HG03045 (cell line): Measurements from ENCODE around the gene CUL2.

Experiments
- ATAC-seq: cut with Tn5 transposase; IDR thresholded peaks from one replicate; pipeline ENCODE4 v1.9.1; 2021; ENCODE audit warnings: mild to moderate bottlenecking, moderate library complexity; ENCODE audit not compliant: unreplicated experiment

The CUL2 gene

GRCh38 chr10:35090162-35090954, at the start of gene CUL2:
Gene CUL2, minus strand, starts transcription at chr10:35090341. Its CDS starts 19,024 bp downstream, at chr10:35071317.
- peak; percentile 96 for ATAC-seq

GRCh38 chr10:35136263-35136815, 46.2 kb upstream of the CUL2 start:
- ATAC-seq: peak; percentile 37

- no peak for ATAC-seq
Observed at GRCh38 chr10:35135861-35136260, 45.7 kb upstream of the CUL2 start.

GRCh38 chr10:35133586-35133985, 43.4 kb upstream of the CUL2 start:
- ATAC-seq: no peak

GRCh38 chr10:35132727-35133126, 42.6 kb upstream of the CUL2 start:
- ATAC-seq: no peak

GRCh38 chr10:35130663-35131062, 40.5 kb upstream of the CUL2 start:
- ATAC-seq: no peak

- no peak for ATAC-seq
Observed at GRCh38 chr10:35129185-35129674, 39.1 kb upstream of the CUL2 start.

GRCh38 chr10:35127289-35127891, 37.2 kb upstream of the CUL2 start:
- peak; percentile 21 for ATAC-seq

- ATAC-seq: peak; percentile 81
Observed at GRCh38 chr10:35126530-35127288, 36.6 kb upstream of the CUL2 start, which contains the start of gene CREM. Gene CREM, plus strand, starts transcription at chr10:35126846. Its CDS starts 10,990 bp downstream, at chr10:35137836.

GRCh38 chr10:35126062-35126529, 36.0 kb upstream of the CUL2 start:
- no peak for ATAC-seq

GRCh38 chr10:35124540-35124939, 34.4 kb upstream of the CUL2 start:
- no peak for ATAC-seq

- no peak for ATAC-seq
Observed at GRCh38 chr10:35119378-35119777, 29.2 kb upstream of the CUL2 start.

- ATAC-seq: no peak
Observed at GRCh38 chr10:35112571-35112970, 22.4 kb upstream of the CUL2 start.

- no peak for ATAC-seq
Observed at GRCh38 chr10:35103882-35104281, 13.7 kb upstream of the CUL2 start.

GRCh38 chr10:35097510-35097909, 7.4 kb upstream of the CUL2 start:
- ATAC-seq: no peak

- ATAC-seq: no peak
Observed at GRCh38 chr10:35096312-35096711, 6.2 kb upstream of the CUL2 start.

GRCh38 chr10:35092851-35093250, 2.7 kb upstream of the CUL2 start:
- ATAC-seq: no peak

- ATAC-seq: no peak
Observed at GRCh38 chr10:35091994-35092790, 2.1 kb upstream of the CUL2 start.

GRCh38 chr10:35089611-35090161, 455 bp downstream of the CUL2 start:
- peak; percentile 21 for ATAC-seq

- no peak for ATAC-seq
Observed at GRCh38 chr10:35083242-35083641, 6.9 kb downstream of the CUL2 start.
